ENCODE results near the gene LGALS7B. TPM values are rescaled to one million over a fixed set of nuclear protein-coding genes. Genes with fewer than 3 reads are reported as not detected.

The LGALS7B gene
- total and polyA plus RNA-seq, 10 of the 15 experiments (the other 5 are each of a cell fraction or from before 2014, with no cell fraction given): not detected

DNA sequence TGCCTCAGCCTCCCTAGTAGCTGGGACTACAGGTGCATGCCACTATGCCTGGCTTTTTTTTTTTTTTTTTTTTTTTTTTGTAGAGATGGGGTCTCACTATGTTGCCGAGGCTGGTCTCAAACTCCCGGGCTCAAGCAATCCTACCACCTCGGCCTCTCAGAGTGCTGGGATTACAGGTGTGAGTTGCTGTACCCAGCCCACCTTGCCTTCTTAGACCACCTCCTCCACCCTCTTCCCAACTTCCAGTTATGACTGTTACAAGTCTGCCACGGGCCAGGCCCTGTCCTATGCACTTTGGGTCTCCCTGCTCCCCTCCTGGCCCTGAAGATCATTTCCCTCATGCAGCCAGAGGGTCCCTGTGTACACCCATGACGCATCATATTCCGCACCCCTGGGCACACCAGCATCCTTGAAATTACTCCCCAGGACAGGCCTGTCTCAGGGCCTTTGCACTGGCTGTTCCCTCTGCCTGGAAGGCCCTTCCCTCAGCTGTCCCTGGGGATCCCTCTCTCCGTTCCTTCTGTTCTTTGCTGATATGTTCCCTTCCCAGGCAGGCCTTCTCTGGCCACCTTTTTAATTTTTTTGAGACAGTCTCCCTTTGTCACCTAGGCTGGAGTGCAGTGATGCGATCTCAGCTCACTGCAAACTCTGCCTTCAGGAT is 20.7 kb downstream of the LGALS7B start:
- Histone ChIP-seq H3K9me3 (replicated peaks; ENCODE audit: control insufficient read depth, insufficient read depth, low read length) (no peaks in the 10 kb centered on the region), H3K4me2 (ENCODE audit: control insufficient read depth, insufficient read depth) (no peak overlapping the region), H3K36me3 (ENCODE audit: control insufficient read depth in 2 of 2, insufficient read depth in 2 of 2, low read length in 1 of 2) (no peaks in the 10 kb centered on the region), H3K4me3 (no peak overlapping the region), H3K27me3 (replicated peaks in 1 of 2; ENCODE audit: control insufficient read depth in 2 of 2, insufficient read depth in 2 of 2, low read length in 1 of 2) (no peaks in the 10 kb centered on the region), H3K79me2 (ENCODE audit: control insufficient read depth, insufficient read depth, low read length) (no peaks in the 10 kb centered on the region), H4K20me1 (ENCODE audit: control insufficient read depth, insufficient read depth) (no peaks in the 10 kb centered on the region), H2AFZ (ENCODE audit: control insufficient read depth, low read depth, low read length) (no peak overlapping the region), H3K27ac (ENCODE audit: control insufficient read depth, insufficient read depth) (no peak overlapping the region), H3K4me1 (ENCODE audit: control insufficient read depth, insufficient read depth, low read length) (no peaks in the 10 kb centered on the region), H3K9ac (ENCODE audit: control insufficient read depth, insufficient read depth, low read length) (no peak overlapping the region)
- DNase-seq (ENCODE audit: low read depth, low spot score) (no peak), FAIRE-seq (no peak), ATAC-seq (no peak)
- BruUV-seq (replicated peaks): no TSS peak
- SMC1A ChIA-PET (ENCODE audit: uncharacterized antibody, unreplicated experiment): no interaction called here
- in situ Hi-C loops (cut with MboI) (no loop called here), intact Hi-C loops (cut with micrococcal nuclease; ENCODE audit: unreplicated experiment) (no loop called here)
- TF ChIP-seq BCLAF1 (IDR thresholded peaks at IDR 0.05): no peak
- TF ChIP-seq WRNIP1 (IDR thresholded peaks at IDR 0.05; ENCODE audit: borderline replicate concordance, low read depth, low read length): no peak
- TF ChIP-seq PAX8 (IDR thresholded peaks at IDR 0.05): no peak
- no peak for TF ChIP-seq TAF1 (IDR thresholded peaks at IDR 0.05; ENCODE audit: borderline replicate concordance, low read depth, low read length)
- POLR2A ChIA-PET: no interaction called here
- CTCF ChIA-PET: no interaction called here
- WGBS (ENCODE audit: insufficient coverage, insufficient replicate concordance, low lambda C conversion rate, missing lambda C conversion rate): 63% methylated on average over 6 of the region's 8 CpGs
- RAD21 ChIA-PET (ENCODE audit: unreplicated experiment): no interaction called here

Measured in GM12878 (cell line).